GM19455 (cell line): Measurements from ENCODE around the gene GATA2.

Experiments used
- ATAC-seq: cut with Tn5 transposase; IDR thresholded peaks from one replicate; pipeline ENCODE4 v1.9.1; 2021; ENCODE audit not compliant: unreplicated experiment

Gene GATA2

DNA sequence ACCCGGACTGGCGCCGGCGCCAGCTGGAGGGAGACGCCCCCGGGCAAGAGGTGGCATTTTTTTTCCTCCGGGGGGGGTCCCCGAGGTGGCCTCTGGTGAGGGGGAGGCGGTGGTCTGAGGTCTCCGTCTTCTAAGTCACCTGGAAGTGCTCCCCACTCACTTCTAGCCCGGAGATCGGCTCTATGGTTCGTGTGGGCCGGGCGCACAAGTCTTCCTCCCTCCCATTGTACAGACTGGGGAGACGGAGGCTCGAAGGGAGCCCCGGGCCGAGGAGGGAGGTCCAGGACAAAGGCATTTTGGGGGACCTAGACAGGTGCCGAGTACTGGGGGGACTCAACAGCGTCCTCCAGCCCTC is 4.4 kb downstream of the GATA2 start:
- no peak for ATAC-seq

DNA sequence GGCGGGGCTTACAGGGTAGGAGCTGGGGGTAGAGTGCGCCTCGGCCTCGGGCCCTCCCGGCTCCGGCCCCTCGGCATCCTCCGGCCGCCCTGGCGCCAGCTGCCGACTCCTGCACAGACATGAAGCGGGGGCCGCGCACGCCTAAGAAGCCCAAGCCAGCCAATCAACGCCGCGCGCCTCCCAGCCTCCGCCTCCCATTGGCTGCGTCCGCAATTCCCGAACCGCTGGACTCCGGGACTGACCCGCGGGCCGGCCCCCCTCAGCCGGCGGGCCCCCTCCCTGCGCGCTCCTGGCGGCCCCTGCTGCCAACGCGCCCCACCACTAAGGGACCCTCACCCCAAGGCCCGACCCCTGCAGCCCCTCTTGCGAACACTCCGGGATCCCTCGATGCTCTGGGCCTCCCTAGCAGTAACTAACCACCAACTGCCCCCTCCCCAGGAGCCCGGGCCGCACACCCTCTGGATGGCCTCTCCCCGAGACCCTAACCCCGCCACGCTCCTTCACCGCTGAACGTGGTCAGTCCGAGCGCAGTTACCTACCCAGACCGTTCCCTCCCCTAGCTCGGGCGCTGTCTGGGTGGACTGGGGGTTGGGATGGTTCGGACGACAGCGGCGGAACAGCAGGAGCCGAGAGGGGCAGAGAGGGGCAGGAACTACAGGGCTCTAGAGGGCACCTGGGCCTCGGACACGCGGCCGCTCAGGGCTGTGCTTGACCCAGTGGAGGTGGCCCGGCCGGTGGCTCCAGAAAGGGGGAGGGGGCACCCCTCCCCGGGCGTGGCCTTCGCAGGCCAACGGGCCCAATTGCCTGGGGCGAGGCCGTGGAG is 5.0 kb downstream of the GATA2 start:
- no peak for ATAC-seq

DNA sequence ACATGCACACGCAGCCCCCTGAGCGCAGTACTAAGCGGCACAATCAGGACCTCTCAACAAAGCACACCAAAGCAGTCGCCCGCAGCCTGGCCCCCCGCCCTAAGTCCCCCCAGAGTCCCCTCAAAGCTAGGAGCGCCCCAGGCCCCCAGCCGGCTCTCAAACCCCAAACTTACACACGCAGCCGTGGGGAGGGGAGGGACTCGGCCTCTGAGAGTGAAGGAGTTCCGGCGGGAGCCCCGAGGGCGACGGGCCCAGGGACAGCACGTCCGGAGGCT is 5.5 kb downstream of the GATA2 start:
- no peak for ATAC-seq

DNA sequence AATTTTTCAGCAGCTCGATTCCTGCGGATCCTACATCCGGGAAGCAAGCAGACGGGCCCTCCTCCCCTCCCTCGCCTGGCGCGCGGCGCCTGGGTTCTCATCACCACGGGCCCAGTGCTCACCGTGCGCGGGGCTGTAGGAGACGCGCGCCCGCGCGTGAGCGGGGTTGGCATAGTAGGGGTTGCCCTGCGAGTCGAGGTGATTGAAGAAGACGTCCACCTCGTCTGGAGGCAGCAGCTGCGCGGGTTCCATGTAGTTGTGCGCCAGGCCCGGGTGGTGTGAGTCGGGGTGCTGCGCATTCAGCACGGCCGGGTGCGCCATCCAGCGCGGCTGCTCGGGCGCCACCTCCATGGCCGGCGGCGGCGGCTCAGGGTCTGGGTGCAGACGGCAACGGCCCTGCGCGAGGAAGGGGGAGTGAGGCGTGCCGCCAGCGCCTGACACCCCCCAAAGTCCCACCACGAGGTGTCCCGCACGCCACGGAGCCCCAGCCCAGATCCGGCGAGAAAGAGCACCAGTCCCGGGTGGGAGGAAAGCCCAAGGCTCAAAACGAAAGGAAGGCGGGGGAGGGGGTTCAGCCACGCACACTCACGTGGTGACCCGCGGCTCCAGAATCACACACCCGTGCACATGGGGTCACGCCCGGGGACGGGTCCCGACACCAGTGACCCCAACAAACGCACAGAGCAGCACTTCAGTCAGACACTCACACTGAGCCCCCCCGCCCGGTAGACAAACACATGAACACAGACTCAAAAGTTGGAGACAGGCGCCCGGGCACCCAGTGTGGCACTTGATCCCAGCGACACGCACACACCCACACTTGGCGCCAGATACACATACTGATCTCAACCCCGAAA is 6.1 kb downstream of the GATA2 start:
- ATAC-seq = no peak

DNA sequence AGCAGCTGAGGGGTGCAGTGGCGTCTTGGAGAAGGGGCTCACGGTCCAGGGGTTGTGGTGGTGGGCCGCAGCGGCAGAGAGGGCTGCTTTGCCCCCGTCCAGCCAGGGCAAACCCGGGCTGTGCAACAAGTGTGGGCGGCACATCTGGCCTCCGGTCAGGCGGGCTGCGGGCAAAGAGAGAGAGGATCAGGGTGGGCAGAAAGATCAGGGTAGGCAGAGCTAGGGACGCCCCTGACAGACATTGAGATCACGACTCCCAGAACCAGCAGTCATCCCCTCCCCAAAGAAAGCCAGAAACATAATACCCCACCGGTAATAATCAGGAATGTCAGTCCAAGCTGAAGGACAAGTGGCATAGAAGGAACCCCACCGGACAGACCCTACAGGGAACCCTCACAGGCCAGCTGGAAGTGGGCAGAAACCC is 6.8 kb downstream of the GATA2 start:
- ATAC-seq = no peak

DNA sequence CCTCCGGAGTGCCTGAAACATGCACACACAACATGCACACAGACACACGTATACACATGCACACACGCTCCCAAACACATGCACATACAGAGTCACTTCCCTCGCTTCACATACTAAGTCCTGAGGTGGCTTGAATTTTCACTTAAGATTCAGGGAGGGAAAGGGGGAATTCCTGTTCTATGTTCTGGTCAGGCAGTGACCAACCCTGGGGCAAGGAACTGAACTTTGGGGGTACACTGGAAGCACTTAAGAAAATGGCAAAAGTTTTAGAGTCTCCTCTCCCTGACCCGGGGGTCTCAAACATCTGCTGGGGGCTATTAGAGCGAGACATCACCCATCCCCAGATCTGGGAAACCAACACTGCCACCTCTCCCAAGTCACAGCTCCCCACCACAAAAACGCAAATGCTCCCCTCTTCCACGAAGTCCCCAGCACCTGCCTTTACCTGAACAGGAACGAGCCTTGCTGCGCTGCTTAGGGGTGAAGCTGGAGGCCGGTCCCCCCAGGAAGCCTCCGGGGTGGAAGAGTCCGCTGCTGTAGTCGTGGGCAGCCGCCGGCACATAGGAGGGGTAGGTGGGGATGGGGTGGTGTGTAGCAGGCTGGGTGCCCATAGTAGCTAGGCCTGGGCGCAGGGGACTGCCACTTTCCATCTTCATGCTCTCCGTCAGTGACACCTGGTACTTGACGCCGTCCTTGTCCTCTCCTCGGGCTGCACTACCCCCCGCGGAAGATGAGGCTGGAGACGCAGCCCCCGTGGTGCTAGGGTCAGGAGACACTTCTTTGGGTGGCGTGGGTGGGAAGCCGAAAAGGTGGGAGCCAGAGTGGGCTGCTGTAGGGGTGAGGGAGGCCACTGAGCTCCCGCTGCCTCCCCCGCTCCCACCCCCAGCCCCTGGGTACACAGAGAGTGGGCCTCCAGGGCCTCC is 7.5 kb downstream of the GATA2 start:
- ATAC-seq = no peak

DNA sequence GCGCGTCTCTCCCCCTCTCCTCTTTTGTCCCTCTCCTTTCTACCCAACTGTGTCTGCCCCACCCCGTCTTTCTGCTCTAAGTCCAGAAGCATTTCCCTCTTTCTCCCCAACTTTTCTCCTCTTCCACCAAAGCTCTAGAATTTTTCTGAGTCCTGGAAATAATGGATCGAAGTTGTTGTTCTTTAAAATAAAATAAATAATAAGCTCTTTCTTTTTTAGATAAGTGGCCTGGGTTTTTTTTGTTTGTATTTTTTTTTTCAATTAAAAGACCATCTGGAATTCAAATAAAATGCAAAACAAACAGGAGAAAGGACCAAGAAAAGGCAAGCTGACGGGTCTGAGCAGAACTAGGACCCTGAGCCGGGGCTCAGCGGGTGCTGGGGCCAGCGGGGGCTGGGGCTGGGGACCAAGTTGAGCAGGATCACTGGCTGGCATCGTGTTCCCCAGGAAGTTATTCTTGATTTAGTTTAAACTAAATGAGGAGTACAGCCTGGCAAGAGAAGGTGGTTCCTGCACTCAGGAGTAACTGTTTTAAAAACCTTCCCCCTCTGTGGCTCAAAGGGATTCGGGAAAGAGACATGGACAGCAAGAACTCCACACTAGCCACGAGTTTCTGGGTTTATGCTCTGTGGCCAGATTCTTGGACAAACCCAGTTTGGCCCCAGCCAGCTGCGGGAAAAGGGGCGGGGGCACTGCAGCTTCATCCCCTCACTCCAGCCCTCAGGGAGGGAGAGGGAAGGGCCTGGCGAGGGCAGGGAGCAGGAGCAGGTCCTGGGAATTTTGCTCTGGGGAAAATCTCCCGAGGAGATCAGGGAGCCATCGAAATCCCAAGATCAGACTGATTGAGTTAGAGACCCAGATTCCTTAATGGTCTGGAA is 8.4 kb downstream of the GATA2 start:
- no peak for ATAC-seq

DNA sequence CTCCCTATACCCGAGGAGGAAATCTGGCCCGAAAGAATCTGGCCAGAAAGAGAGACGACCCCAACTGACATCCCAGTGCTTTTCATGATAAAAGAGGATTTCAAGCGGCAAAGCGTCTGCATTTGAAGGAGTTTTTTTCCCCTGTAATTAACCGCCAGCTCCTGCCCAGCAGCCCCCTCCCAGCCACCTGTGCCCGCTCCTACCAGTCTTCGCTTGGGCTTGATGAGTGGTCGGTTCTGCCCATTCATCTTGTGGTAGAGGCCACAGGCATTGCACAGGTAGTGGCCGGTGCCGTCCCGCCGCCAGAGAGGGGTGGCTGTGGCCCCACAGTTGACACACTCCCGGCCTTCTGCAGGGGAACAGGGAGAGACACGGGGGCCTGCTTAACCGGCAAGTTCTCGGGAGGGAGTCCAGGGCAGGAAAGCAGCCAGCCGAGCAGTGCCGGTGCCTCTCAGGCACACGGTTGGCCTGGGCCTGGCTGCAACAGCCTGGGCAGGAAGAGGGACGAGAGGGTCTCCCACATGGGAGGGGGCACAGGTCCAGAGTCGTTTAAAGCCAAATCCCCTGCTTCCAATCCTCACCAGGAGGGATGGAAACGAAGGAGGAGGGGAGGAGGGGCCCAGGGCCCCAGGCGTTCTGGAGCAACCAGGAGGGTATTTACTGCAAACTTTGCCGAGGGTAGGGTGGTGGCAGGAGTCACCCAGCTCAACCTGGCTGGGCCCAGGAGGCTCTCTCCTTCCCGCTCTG is 9.2 kb downstream of the GATA2 start:
- ATAC-seq = no peak

DNA sequence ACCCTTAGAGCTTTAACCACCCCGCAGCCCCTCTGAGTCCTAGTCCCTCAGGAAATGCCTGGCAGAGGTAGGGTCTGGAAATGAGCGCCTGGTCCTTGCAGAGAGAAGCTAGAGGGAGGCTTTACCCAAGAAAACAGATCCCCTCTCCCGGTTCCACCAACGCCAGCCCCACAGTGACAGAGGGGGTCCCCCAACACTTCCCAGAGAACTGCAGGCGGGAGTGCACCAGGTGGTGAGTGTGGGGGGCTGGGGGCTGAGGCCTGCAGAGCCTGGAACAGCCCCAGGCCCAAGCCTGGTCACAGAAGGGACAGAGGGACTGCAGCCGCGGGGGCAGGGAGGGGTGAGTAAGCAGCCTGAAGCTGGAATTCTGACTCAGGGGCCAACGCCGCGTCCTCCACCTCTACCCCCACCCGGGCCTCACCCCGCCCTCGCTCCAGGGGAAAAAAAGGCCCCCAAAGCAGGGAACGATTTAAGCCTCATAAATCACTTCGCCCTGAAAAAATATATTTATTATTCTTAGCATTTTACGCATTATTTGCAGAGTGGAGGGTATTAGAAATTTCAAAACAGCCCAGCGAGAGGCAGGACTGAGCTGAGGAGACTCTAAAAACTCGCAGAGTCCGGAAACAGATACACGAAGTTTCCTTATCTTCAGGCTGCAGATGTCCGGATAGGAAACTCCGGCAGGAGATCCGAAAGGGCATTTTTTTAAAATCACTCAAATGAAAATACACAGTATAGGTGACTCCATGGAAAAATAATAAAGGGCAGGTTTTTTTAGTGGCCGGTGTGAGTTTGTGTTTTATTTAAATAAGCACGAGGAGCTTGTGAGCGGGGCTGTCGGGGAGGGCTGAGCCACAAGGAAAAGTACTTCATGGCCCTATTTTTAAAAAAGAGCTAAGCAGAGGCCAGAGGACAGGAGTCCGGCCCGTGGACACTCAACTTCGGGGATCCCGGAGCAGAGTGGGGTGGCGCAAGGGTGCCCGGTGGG is 10.0 kb downstream of the GATA2 start:
- no peak for ATAC-seq

DNA sequence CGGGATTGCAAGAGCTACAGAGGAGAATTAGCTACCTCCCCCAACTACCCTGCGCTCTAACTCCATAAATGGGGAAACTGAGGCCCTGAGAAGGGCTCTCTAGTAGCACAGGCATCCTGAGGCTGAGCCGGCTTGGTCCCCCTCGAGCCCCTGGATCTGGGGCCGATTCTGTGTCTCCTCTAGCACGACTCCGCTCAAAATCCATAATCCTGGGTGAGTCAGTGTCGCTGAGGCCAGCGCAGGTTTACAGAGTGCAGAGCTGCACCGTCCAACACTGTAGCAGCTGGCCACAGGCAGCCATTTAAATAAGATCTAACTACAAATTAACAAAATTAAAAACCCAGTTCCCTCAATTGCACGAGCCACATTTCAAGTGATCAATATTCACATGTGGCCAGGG is 10.8 kb downstream of the GATA2 start:
- no peak for ATAC-seq

DNA sequence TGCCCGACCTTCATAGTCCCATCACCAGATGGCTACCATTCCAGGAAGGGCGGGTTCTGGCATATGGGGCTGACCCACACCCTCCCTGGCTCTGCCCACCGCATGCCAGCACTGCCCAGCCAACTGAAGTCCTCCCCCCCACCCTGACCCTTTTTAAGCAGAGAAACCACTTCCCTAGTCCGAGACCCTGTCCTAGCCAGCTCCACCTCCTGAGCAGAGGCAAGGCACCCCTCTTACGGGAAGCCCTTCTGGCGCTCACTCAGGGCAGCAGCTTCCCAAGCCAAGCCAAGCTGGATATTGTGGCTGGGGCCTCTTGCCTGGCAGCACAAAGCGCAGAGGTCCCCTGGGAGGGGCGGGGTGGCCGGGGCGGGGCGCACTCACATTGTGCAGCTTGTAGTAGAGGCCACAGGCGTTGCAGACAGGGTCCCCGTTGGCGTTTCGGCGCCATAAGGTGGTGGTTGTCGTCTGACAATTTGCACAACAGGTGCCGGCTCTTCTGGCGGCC is 11.5 kb downstream of the GATA2 start:
- no peak for ATAC-seq

DNA sequence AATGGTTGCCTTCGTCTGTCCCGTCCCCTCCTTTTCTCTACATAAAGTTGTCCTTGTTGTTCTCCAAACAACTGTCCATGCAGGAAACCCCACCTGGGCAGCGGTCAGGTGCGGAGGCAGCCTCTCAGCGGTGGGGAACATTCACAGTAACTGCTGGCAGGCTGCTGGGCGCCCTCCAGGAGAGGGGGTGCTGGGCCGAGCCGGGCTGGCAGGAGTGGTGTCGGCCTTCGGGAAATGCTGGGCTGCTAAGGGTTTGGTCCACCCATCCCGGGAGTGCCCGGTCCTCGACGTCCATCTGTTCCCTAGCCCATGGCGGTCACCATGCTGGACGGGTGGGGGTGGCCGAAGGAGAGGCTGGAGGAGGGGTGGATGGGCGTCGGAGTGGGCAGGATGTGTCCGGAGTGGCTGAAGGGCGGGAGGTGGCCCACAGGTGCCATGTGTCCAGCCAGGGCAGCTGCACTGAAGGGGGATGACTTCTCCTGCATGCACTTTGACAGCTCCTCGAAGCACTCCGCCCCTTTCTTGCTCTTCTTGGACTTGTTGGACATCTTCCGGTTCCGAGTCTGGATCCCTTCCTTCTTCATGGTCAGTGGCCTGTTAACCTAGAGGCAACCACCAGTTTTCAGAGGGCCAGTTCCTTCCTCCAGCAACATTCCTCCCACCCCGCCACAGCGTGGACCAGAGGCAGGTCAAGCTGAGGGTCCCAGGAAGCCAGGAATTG is 12.1 kb downstream of the GATA2 start:
- ATAC-seq = no peak

DNA sequence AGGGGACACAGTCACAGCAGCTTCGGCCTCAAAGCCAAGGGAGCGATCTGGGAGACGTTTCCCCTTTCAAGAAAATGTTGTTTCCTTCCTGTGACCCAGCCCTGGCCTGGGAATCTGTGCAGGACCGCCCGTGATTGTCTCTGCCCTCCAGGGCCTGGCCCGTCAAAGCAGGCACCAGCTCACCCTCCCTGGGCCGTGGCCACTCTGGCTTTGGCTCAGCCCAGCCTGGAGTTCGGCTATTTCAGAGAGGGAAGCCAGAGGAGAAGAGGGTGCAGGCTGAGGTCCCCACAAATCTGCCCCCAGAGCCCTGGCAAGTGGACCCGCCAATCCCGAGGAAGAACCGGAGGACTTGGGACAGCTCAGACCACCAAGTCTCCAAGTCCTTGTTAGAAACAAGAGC is 12.7 kb downstream of the GATA2 start:
- no peak for ATAC-seq

DNA sequence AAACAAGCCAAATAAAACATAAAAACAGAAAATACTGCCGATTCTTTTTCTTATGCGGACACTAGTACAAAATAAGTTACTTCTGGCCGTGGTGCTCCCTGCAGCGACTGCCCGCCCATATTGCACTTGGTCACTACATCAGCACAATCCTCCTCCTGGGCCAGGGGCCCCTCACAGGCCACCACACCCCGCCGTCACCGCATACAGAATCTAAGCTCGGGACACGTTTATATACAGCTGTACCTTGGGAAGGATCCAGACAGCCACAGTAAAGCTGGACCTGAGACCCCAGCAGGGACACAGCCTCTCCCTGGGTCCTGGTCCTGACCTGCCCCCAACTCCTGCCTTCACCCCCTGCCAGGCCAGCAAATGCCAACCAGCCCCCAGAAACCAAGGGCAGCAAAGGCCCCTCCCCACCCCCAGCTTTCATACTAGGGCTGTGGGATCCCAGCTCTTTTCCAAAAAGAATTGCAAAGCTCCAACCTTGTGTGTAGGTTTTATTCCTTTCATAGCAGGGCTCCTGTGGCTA is 13.4 kb downstream of the GATA2 start:
- ATAC-seq = no peak

DNA sequence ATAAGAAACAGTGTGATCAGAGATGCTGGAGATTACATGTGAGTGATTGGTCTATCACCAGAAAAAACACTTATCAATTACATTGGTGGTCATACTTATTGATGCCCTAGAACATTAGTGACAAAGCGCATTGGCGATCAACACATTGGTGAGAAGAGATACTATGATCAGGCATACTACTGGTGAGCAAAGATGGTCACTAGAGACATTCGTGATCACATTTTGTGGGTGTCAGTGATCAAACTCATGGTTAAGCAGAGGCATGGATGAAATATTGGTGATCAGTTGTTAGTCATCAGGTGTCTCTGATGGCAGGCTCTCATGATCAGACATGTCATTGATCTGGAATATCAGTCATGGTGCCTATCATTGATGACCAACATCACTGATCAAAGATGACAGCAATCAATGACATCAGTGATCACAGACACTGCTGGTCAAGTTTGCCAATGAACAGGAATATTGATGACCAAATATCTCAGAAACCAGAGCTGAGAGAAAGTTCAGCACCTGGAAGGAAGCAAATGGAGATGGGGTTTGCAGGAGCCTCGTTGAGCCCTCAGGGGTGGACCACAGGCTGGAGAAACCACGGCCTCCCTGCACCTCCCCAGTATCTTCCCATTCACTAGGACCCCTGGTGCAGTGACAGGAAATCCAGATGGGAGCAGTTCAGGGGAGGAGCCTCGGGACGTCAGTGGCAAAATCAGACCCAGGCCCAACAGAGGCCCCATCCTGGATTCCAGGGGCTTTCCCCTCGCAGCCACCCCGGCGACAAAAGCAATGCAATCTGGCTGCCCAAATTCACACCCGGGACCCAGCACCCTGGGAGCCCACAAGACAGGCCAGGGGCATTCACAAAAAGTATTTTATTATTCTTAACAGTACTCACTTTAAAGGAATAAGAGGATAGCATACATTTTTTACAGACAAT is 14.2 kb downstream of the GATA2 start:
- no peak for ATAC-seq

DNA sequence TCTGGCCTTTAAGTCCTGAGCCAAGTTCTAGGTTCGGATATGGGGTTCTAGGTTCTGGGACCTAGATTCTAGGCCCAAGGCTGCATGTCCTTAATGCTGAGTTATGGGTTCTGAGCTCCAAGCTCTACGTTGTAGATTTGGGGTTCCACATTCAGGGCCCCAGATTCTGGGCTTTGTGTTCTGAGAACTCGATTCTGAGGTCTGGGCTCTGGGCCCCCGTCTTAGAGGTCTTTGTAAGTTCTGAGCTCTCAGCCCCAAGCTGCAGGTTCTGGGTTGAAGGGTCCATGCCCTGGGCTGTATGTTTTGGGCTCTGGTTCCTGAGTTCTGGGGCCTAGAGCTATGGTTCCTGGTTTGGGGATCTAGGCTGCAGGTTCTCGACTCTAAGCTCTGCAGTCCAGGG is 16.3 kb downstream of the GATA2 start:
- ATAC-seq = no peak
